Activated CD4-positive, alpha-beta T cell treated with anti-CD3 and anti-CD28 coated beads for 4 hours (primary cell): ENCODE data around the gene GRIA4.
"Not testable (repeated sequence)": the region's sequence is repeated elsewhere in the genome, so short reads cannot be mapped to it uniquely, and the experiment has no call there.

Source experiments
- DNase-seq, 2 donors: peaks; one replicate each; pipeline ENCODE4 v3.0.0-alpha.2; 2020

Gene GRIA4

GRCh38 chr11:105720096-105720495, 110.2 kb downstream of the GRIA4 start:
- DNase-seq = no peak

- no peak for DNase-seq
Observed at GRCh38 chr11:105723269-105723668, 113.4 kb downstream of the GRIA4 start.

- DNase-seq = no peak
Observed at GRCh38 chr11:105732611-105733010, 122.7 kb downstream of the GRIA4 start.

GRCh38 chr11:105734426-105734825, 124.6 kb downstream of the GRIA4 start:
- DNase-seq = no peak

GRCh38 chr11:105738251-105738650, 128.4 kb downstream of the GRIA4 start:
- no peak for DNase-seq

GRCh38 chr11:105738986-105739795, 129.3 kb downstream of the GRIA4 start:
- DNase-seq = no peak

GRCh38 chr11:105740164-105740903, 130.5 kb downstream of the GRIA4 start:
- DNase-seq = no peak

GRCh38 chr11:105741488-105742020, 131.7 kb downstream of the GRIA4 start:
- DNase-seq = no peak

- no peak for DNase-seq
Observed at GRCh38 chr11:105754260-105754659, 144.4 kb downstream of the GRIA4 start.

- DNase-seq = no peak
Observed at GRCh38 chr11:105754716-105755115, 144.8 kb downstream of the GRIA4 start.

GRCh38 chr11:105757107-105757506, 147.2 kb downstream of the GRIA4 start:
- DNase-seq = no peak

- DNase-seq = no peak
Observed at GRCh38 chr11:105763594-105763993, 153.7 kb downstream of the GRIA4 start.

- DNase-seq = no peak
Observed at GRCh38 chr11:105767931-105768330, 158.1 kb downstream of the GRIA4 start.

- DNase-seq = no peak
Observed at GRCh38 chr11:105769627-105770026, 159.8 kb downstream of the GRIA4 start.

GRCh38 chr11:105773452-105773851, 163.6 kb downstream of the GRIA4 start:
- not testable (repeated sequence) for DNase-seq

- DNase-seq = no peak
Observed at GRCh38 chr11:105774899-105775298, 165.0 kb downstream of the GRIA4 start.

GRCh38 chr11:105780781-105781525, 171.1 kb downstream of the GRIA4 start:
- DNase-seq = no peak

GRCh38 chr11:105781807-105782206, 171.9 kb downstream of the GRIA4 start:
- DNase-seq = no peak

GRCh38 chr11:105783216-105783615, 173.3 kb downstream of the GRIA4 start:
- no peak for DNase-seq

GRCh38 chr11:105785850-105786249, 176.0 kb downstream of the GRIA4 start:
- DNase-seq = not testable (repeated sequence)

GRCh38 chr11:105786741-105787140, 176.9 kb downstream of the GRIA4 start:
- no peak for DNase-seq

GRCh38 chr11:105789579-105790420, 179.9 kb downstream of the GRIA4 start:
- no peak for DNase-seq
